Mammary epithelial cell (primary cell): ENCODE results near the gene HTT.

Experiments used
- CTCF ChIP-seq, 2 donors: IDR thresholded peaks in 1 of 2; conservative IDR thresholded peaks in 1 of 2; 2 replicates each; pipeline ENCODE4 v1.5.1; 2011 to 2012; ENCODE audit warnings: inconsistent platforms in 2 of 2, low read length in 2 of 2, mild to moderate bottlenecking in 2 of 2, control low read depth in 1 of 2, low read depth in 1 of 2; ENCODE audit not compliant: insufficient read depth in 1 of 2; ENCODE audit errors: extremely low read depth in 1 of 2
- EZH2 ChIP-seq: IDR thresholded peaks from 2 replicates; pipeline ENCODE4 v1.6.1; 2012; ENCODE audit warnings: low read length, inconsistent platforms, borderline replicate concordance

GRCh38 chr4:3219761-3220475, 145.4 kb downstream of the HTT start:
- TF ChIP-seq CTCF (conservative IDR thresholded peaks at IDR 0.05 in 1 of 2, IDR thresholded peaks at IDR 0.05 in 1 of 2; ENCODE audit: extremely low read depth in 1 of 2, insufficient read depth in 1 of 2, low read depth in 1 of 2, low read length in 2 of 2) (no peak), EZH2 (no peak)
